ENCODE measurements around the gene DDX3X. TPM values are rescaled to one million over a fixed set of nuclear protein-coding genes. Genes with fewer than 3 reads are reported as not detected.
A peak's percentile ranks its signal among the peaks of the same experiment; 100 is the strongest.

The DDX3X gene
- total RNA-seq, 1 donor from 2014 or later, result 234 TPM

DNA sequence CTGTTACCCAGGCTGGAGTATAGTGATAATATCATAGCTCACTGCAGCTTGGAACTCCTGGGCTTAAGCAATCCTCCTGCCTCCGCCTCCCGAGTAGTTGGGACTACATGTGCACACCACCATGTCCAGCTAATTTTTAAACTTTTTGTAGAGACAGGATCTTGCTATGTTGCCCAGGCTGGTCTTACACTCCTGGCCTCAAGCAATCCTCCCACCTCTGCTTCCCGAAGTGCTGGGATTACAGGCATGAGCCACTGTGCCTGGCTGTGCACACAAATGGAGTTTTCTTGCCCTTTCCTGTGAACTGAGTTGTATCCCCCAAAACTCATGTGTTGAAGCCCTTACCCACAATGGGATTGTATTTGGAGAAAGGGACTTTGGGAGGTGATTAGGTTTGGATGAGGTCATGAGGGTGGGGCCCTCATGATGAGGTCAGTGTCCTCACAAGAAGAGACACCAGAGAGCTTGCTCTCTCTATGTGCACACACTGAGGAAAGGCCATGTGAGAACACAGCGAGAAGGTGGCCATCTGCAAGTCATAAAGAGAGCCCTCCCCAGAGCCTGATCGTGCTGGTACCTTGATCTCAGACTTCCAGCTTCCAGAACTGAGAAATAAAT lies 40.1 kb downstream of the DDX3X start:
- Histone ChIP-seq H3K36me3 (no peaks in the 10 kb centered on the region), H3K27me3 (no peaks in the 10 kb centered on the region), H3K4me1 (no peaks in the 10 kb centered on the region), H3K27ac (no peak overlapping the region), H3K4me3 (no peak overlapping the region), H3K9me3 (no peaks in the 10 kb centered on the region)
- ATAC-seq, result no peak
- no peak for DNase-seq
- intact Hi-C loops (cut with DNase I), result no loop called here
- TF ChIP-seq, protein P1, sequence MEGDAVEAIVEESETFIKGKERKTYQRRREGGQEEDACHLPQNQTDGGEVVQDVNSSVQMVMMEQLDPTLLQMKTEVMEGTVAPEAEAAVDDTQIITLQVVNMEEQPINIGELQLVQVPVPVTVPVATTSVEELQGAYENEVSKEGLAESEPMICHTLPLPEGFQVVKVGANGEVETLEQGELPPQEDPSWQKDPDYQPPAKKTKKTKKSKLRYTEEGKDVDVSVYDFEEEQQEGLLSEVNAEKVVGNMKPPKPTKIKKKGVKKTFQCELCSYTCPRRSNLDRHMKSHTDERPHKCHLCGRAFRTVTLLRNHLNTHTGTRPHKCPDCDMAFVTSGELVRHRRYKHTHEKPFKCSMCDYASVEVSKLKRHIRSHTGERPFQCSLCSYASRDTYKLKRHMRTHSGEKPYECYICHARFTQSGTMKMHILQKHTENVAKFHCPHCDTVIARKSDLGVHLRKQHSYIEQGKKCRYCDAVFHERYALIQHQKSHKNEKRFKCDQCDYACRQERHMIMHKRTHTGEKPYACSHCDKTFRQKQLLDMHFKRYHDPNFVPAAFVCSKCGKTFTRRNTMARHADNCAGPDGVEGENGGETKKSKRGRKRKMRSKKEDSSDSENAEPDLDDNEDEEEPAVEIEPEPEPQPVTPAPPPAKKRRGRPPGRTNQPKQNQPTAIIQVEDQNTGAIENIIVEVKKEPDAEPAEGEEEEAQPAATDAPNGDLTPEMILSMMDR (IDR thresholded peaks at IDR 0.05), result no peak

DNA sequence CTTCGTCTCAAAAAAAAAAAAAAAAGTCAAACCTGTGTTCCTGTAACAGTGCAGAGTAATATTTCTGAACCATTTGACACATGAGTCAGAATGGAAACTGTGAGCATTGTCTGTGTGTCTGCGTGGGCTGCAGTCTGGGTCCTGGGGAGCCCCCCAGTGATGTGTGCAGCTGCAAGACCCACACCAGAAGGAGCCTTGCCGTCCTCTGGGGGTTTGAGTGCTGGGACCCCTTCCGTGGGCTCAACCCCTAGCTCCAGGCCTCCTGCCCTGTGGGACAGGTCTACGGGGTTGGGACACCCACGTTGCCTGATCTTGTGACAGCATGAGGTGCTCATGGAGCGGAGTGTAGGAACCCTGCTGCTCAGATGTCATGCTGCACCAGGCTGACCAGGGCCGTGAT lies 43.7 kb downstream of the DDX3X start:
- no peak overlapping the region for H3K4me3 ChIP-seq
- TF ChIP-seq, protein P1 (IDR thresholded peaks at IDR 0.05), result no peak
- DNase-seq (no peak), ATAC-seq (no peak)
- H3K27me3 ChIP-seq, result no peaks in the 10 kb centered on the region
- no peak overlapping the region for H3K27ac ChIP-seq
- intact Hi-C loops (cut with DNase I), result no loop called here
- no peaks in the 10 kb centered on the region for H3K4me1 ChIP-seq
- no peaks in the 10 kb centered on the region for H3K36me3 ChIP-seq
- no peaks in the 10 kb centered on the region for H3K9me3 ChIP-seq

DNA sequence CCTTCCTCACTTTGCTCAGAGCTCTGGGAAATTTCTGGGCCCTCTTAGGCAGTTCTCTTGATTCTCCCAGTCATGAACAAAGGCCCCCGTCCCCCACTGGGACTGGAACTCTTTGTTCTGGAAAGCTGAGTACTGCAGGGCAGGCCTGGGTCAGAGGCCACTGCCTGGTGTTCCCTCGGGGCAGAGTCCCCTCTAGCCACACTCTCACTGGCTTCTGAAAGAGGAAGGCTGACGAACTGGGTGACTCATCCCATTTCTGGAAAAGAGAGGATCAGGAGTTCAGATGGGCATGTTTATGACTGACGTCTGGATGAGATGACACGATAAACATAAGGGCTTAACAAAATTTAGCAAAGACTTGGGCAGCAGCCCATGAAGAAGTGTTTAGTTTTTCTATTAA lies 47.7 kb downstream of the DDX3X start:
- peak; percentile 63 for DNase-seq
- no peaks in the 10 kb centered on the region for H3K9me3 ChIP-seq
- TF ChIP-seq, protein P1 (IDR thresholded peaks at IDR 0.05), result no peak
- peak; percentile 89 for ATAC-seq
- H3K4me1 ChIP-seq, result peaks cover 3% of the 10 kb centered on the region
- H3K36me3 ChIP-seq, result no peaks in the 10 kb centered on the region
- no peak overlapping the region for H3K27ac ChIP-seq
- intact Hi-C loops (cut with DNase I), result no loop called here
- no peak overlapping the region for H3K4me3 ChIP-seq
- no peaks in the 10 kb centered on the region for H3K27me3 ChIP-seq

DNA sequence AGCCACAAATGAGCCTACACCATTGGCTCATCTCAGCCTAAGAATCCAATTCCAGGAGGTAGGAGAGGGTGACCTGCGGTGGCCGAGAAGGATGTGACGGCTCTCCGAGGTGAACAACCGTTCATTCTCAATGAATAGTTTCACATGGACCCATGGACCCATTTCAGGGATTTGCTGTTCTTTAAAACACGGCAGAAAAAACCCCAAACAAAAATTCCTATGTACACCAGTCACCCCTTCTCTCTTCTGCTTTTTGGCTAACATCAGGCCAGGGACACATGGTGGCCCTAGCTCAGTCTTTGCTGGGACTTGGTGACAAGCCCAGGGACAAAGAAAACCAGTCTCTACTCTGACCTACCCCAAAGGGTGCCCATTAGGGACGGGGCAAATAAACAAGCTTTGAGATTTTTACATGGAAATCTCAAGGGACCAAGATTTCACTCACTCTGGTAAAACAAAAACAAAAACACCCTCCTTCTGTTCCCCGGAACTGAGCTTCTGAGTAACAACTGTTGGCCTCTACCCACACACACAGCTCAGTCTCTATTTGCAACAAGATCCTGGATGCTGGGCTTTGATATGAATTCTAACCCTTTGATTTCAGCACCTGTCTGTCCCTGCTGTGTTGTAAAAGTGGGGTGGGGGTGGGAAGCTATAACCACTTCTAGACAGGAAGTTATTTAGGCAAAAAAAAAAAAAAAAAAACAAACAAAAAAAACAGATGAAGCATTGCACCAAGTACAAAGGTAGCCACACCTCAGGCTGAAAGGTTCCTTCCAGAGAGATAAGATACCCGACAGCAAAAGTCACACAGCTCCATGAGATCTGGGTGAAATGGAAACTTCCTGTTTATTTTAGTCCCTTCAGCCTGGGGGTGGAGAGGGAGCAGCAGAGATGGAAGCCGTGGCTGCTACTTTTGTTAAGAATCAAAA lies 49.0 kb downstream of the DDX3X start:
- TF ChIP-seq, protein P1 (IDR thresholded peaks at IDR 0.05), result no peak
- H3K27me3 ChIP-seq, result no peaks in the 10 kb centered on the region
- intact Hi-C loops (cut with DNase I), result no loop called here
- H3K36me3 ChIP-seq, result no peaks in the 10 kb centered on the region
- H3K4me3 ChIP-seq, result no peak overlapping the region
- no peak for DNase-seq
- H3K4me1 ChIP-seq, result peaks cover 3% of the 10 kb centered on the region
- peak; percentile 52 for ATAC-seq
- H3K27ac ChIP-seq, result peak overlapping the region; percentile 6
- H3K9me3 ChIP-seq, result no peaks in the 10 kb centered on the region

DNA sequence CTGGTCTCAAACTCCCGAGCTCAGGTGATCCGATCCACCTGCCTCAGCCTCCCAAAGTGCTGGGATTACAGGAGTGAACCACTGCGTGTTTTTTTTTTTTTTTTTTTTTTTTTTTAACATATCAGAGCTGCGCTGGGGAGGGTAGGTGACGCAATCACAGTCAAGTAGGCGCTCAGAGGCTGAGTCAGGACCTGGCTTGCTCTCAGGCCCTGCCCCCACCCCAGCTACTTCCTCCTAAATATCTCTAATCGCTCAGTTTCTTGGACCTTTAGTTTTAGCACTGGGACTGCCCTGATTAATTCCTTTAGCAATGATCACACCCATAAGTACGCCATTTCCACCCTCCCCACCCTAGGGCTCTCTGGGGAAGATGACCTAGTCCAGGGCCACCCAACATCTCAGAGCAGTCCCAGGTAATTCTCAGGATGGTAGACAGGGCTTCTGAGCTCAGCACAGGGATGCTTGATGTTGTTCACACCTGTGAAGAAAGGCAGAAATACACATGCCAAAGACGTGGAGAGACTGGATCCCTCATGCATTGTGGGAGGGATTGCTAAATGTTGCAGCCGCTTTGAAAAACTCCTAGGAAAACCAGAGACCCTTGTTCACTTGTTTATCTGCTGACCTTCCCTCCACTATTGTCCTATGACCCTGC lies 50.2 kb downstream of the DDX3X start:
- H3K4me1 ChIP-seq, result peaks cover 3% of the 10 kb centered on the region
- H3K9me3 ChIP-seq, result no peaks in the 10 kb centered on the region
- H3K36me3 ChIP-seq, result no peaks in the 10 kb centered on the region
- H3K27me3 ChIP-seq, result no peaks in the 10 kb centered on the region
- intact Hi-C loops (cut with DNase I), result no loop called here
- TF ChIP-seq, protein P1 (IDR thresholded peaks at IDR 0.05), result no peak
- no peak overlapping the region for H3K27ac ChIP-seq
- ATAC-seq (peak; percentile 94), DNase-seq (peak; percentile 88)
- H3K4me3 ChIP-seq, result no peak overlapping the region

All from upper lobe of right lung (tissue), 1 donor.